ENCODE measurements around the gene C3orf80. TPM values are rescaled to one million over a fixed set of nuclear protein-coding genes. Genes with fewer than 3 reads are reported as not detected.

C3orf80 gene
- total RNA-seq, 1 experiment from 2014 or later, result 0.13 TPM

DNA sequence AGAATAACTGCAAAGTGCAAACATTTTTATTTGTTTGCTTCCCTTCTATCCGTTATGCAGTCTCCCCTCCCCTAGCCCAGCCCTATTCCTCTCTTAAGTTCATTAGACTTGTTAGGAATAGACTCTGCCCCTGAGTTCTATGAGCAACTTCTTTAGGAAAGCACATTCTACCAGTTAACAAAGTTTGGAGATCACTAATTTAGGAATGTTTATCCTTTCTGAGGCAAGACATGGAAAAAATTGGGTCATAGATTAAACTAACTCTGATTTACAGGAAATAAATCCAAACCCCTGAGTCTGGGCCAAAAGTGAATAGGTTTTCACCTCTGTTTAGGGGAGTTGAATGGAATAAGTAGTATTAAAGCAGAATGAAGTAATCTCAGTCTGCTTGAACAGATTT, 34.4 kb downstream of the C3orf80 start:
- no peak overlapping the region for H2BK12ac ChIP-seq (ENCODE audit: insufficient read length, low read depth, low read length)
- H3K9me3 ChIP-seq (ENCODE audit: control insufficient read depth, low read depth, low read length), result no peaks in the 10 kb centered on the region
- H3K4me3 Mint-ChIP-seq, result no peak overlapping the region
- no peak overlapping the region for H3K23ac ChIP-seq (ENCODE audit: insufficient read length, low read depth, low read length)
- H3K4me1 Mint-ChIP-seq, result no peaks in the 10 kb centered on the region
- no peak overlapping the region for H2AK5ac ChIP-seq (ENCODE audit: insufficient read length, low read length)
- H4K8ac ChIP-seq (replicated peaks; ENCODE audit: insufficient read length, low read depth, low read length), result no peak overlapping the region
- H3K23me2 ChIP-seq (ENCODE audit: insufficient read length, low read depth, low read length, poor library complexity, severe bottlenecking), result no peaks in the 10 kb centered on the region
- no peak overlapping the region for H3K56ac ChIP-seq (ENCODE audit: insufficient read length, low read depth, low read length)
- no peaks in the 10 kb centered on the region for H3K79me1 ChIP-seq (ENCODE audit: insufficient read depth, low read depth, low read length, poor library complexity, severe bottlenecking)
- H3T11ph ChIP-seq (ENCODE audit: low read length), result no peak overlapping the region
- H3K4ac ChIP-seq (ENCODE audit: low read depth, low read length), result no peak overlapping the region
- no peaks in the 10 kb centered on the region for H3K27me3 Mint-ChIP-seq (ENCODE audit: low read depth)
- H3K36me3 Mint-ChIP-seq (ENCODE audit: insufficient read depth in 1 of 3, low read depth in 3 of 3), result no peaks in the 10 kb centered on the region
- H3K9ac ChIP-seq (ENCODE audit: extremely low read depth, insufficient read length, low read length), result no peak overlapping the region
- TF ChIP-seq, protein P1, sequence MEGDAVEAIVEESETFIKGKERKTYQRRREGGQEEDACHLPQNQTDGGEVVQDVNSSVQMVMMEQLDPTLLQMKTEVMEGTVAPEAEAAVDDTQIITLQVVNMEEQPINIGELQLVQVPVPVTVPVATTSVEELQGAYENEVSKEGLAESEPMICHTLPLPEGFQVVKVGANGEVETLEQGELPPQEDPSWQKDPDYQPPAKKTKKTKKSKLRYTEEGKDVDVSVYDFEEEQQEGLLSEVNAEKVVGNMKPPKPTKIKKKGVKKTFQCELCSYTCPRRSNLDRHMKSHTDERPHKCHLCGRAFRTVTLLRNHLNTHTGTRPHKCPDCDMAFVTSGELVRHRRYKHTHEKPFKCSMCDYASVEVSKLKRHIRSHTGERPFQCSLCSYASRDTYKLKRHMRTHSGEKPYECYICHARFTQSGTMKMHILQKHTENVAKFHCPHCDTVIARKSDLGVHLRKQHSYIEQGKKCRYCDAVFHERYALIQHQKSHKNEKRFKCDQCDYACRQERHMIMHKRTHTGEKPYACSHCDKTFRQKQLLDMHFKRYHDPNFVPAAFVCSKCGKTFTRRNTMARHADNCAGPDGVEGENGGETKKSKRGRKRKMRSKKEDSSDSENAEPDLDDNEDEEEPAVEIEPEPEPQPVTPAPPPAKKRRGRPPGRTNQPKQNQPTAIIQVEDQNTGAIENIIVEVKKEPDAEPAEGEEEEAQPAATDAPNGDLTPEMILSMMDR (conservative IDR thresholded peaks at IDR 0.05), result no peak
- H3K27me3 ChIP-seq (ENCODE audit: insufficient read depth, low read length), result no peaks in the 10 kb centered on the region
- no peak overlapping the region for H3K4me2 ChIP-seq (ENCODE audit: insufficient read depth, insufficient read length, low read length)
- H3K79me2 ChIP-seq (ENCODE audit: insufficient read depth, low read length), result no peaks in the 10 kb centered on the region
- no peak overlapping the region for H3K14ac ChIP-seq (ENCODE audit: insufficient read depth, low read length)
- no peaks in the 10 kb centered on the region for H3K4me1 ChIP-seq (ENCODE audit: insufficient read depth, low read length)
- no peak overlapping the region for H3K27ac ChIP-seq (ENCODE audit: insufficient read length, low read depth, low read length)
- no peak for DNase-seq
- no peak overlapping the region for H3K27ac Mint-ChIP-seq
- WGBS (ENCODE audit: extremely low coverage, insufficient read length, low lambda C conversion rate), result no CpG with 5 or more reads among the region's 1 CpG
- no peaks in the 10 kb centered on the region for H4K20me1 ChIP-seq (ENCODE audit: control insufficient read depth, insufficient read depth, insufficient read length)
- no peak overlapping the region for H4K91ac ChIP-seq (ENCODE audit: insufficient read length, low read depth, low read length)
- H3K9me3 Mint-ChIP-seq, result no peaks in the 10 kb centered on the region
- H3K18ac ChIP-seq (ENCODE audit: insufficient read length, low read depth, low read length), result no peak overlapping the region
- no peak overlapping the region for H4K5ac ChIP-seq (ENCODE audit: insufficient read length, low read depth, low read length)
- no peak overlapping the region for H2AFZ ChIP-seq (ENCODE audit: low read length)
- no peak overlapping the region for H2BK5ac ChIP-seq (ENCODE audit: insufficient read length, low read length)
- no peak overlapping the region for H2BK120ac ChIP-seq (ENCODE audit: low read depth, low read length, poor library complexity, severe bottlenecking)
- H2BK20ac ChIP-seq (ENCODE audit: low read depth, low read length, poor library complexity, severe bottlenecking), result no peak overlapping the region
- no peak overlapping the region for H2BK15ac ChIP-seq (ENCODE audit: low read depth, low read length)
